PC-9 (cell line): ENCODE data around the gene CD84. TPM values are rescaled to one million over a fixed set of nuclear protein-coding genes. Genes with fewer than 3 reads are reported as not detected.
"Not testable (repeated sequence)": the region's sequence is repeated elsewhere in the genome, so short reads cannot be mapped to it uniquely, and the experiment has no call there.

Experiments
- BruUV-seq: library from RNA; stranded (reverse); fragments of 400-500 nt; replicated peaks from 2 replicates; lab custom pipeline; 2021; lab: Mats Ljungman, UMichigan
- CTCF ChIA-PET: fragments of 300-600 bp; sonication (Branson Sonifier 250); formaldehyde crosslinking; loops from one replicate; lab custom pipeline; 2022; ENCODE audit warnings: antibody characterized with exemption; lab: Charles Lee
- POLR2A ChIA-PET: fragments of 300-600 bp; sonication (Branson Sonifier 250); formaldehyde crosslinking; loops from one replicate; lab custom pipeline; 2022; ENCODE audit warnings: antibody characterized with exemption; ENCODE audit not compliant: unreplicated experiment; lab: Charles Lee
- DNase-seq, 2 experiments: peaks; one replicate each; pipeline versions ENCODE4 v3.0.0 to v3.0.0-alpha.2; 2015 to 2022; ENCODE audit warnings: mixed read lengths in 1 of 2
- H2AFZ ChIP-seq: fragments of 200-600 bp; sonication (generic); 2 replicates; pipeline ENCODE4 v1.8.1; 2017; ENCODE audit warnings: antibody characterized with exemption
- H3F3A ChIP-seq: fragments of 200-600 bp; sonication (generic); 2 replicates; pipeline ENCODE4 v1.8.1; 2017; ENCODE audit warnings: antibody characterized with exemption, mild to moderate bottlenecking, low read depth; ENCODE audit not compliant: insufficient read depth
- H3K27ac ChIP-seq: fragments of 200-600 bp; sonication (generic); 2 replicates; pipeline ENCODE4 v1.6.1; 2016; ENCODE audit warnings: mixed run types
- H3K27me3 ChIP-seq: fragments of 200-600 bp; sonication (generic); 2 replicates; pipeline ENCODE4 v1.6.1; 2016; ENCODE audit warnings: low read depth, mixed run types; ENCODE audit not compliant: insufficient read depth
- H3K36me3 ChIP-seq: fragments of 200-600 bp; sonication (generic); 2 replicates; pipeline ENCODE4 v1.6.1; 2016; ENCODE audit warnings: low read depth, mixed run types
- H3K4me1 ChIP-seq: fragments of 200-600 bp; sonication (generic); replicated peaks from 2 replicates; pipeline ENCODE4 v1.6.1; 2016; ENCODE audit warnings: mixed run types; ENCODE audit not compliant: insufficient read depth
- H3K4me2 ChIP-seq: fragments of 200-600 bp; sonication (generic); 2 replicates; pipeline ENCODE4 v1.6.1; 2017; ENCODE audit warnings: mixed run types
- H3K4me3 ChIP-seq: fragments of 200-600 bp; sonication (generic); 2 replicates; pipeline ENCODE4 v1.6.1; 2016; ENCODE audit warnings: mixed run types
- H3K79me2 ChIP-seq: fragments of 200-600 bp; sonication (generic); 2 replicates; pipeline ENCODE4 v1.6.1; 2017; ENCODE audit warnings: low read depth, mixed run types
- H3K9me2 ChIP-seq: fragments of 200-600 bp; sonication (generic); 2 replicates; pipeline ENCODE4 v1.8.1; 2017; ENCODE audit warnings: mild to moderate bottlenecking; ENCODE audit not compliant: insufficient read depth
- H3K9me3 ChIP-seq: fragments of 200-600 bp; sonication (generic); 2 replicates; pipeline ENCODE4 v1.8.1; 2016; ENCODE audit warnings: low read depth; ENCODE audit not compliant: insufficient read depth
- H4K20me1 ChIP-seq: fragments of 200-600 bp; sonication (generic); 2 replicates; pipeline ENCODE4 v1.8.1; 2017; ENCODE audit not compliant: insufficient read depth
- EZH2 ChIP-seq: fragments of 200-600 bp; sonication (generic); IDR thresholded peaks from 2 replicates; pipeline ENCODE4 v1.8.0; 2017; ENCODE audit warnings: antibody characterized with exemption, low read depth
- intact Hi-C: fragments of 100-400 bp; cut with micrococcal nuclease; formaldehyde crosslinking; loops from one replicate; pipeline ENCODE4 v1.10.0; 2022; ENCODE audit not compliant: unreplicated experiment
- total RNA-seq: library from RNA; stranded (reverse); gene quantifications from 2 replicates; pipeline ENCODE4 v1.2.3, GENCODE V29; 2021
- TF ChIP-seq, protein P1 (sequence below): fragments of 200-600 bp; sonication (generic); conservative IDR thresholded peaks from 2 replicates; pipeline ENCODE4 v1.6.1; 2017; ENCODE audit warnings: mixed run types, antibody characterized with exemption, mild to moderate bottlenecking, moderate library complexity

Gene CD84
- total RNA-seq, 1 experiment from 2014 or later = not detected

DNA sequence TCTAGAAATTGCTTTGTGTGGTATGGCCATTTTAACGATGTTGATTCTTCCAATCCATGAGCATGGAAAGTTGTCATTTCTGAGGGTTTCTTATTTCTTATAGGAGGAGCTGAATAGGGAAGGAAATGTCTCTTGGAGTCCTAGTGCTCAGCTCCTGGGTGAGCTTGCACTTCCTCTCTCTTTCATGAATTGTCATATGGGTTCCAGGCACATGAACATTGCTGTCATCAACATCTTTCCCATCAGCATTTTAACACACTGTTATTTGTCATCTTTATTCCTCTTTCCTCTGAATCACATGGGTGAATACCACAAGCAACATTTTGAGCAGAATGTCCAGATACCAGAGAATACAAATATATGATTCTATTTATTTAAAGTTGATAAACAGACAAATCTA lies 79.7 kb downstream of the CD84 start:
- no peaks in the 10 kb centered on the region for H3K4me1 ChIP-seq
- intact Hi-C loops = no loop called here
- H4K20me1 ChIP-seq = no peaks in the 10 kb centered on the region
- TF ChIP-seq, protein P1, sequence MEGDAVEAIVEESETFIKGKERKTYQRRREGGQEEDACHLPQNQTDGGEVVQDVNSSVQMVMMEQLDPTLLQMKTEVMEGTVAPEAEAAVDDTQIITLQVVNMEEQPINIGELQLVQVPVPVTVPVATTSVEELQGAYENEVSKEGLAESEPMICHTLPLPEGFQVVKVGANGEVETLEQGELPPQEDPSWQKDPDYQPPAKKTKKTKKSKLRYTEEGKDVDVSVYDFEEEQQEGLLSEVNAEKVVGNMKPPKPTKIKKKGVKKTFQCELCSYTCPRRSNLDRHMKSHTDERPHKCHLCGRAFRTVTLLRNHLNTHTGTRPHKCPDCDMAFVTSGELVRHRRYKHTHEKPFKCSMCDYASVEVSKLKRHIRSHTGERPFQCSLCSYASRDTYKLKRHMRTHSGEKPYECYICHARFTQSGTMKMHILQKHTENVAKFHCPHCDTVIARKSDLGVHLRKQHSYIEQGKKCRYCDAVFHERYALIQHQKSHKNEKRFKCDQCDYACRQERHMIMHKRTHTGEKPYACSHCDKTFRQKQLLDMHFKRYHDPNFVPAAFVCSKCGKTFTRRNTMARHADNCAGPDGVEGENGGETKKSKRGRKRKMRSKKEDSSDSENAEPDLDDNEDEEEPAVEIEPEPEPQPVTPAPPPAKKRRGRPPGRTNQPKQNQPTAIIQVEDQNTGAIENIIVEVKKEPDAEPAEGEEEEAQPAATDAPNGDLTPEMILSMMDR = no peak
- TF ChIP-seq EZH2 = no peak
- ChIA-PET CTCF (no interaction called here), POLR2A (no interaction called here)
- no peak for DNase-seq
- H3K9me3 ChIP-seq = no peaks in the 10 kb centered on the region; the same call in 1 of the 2 replicates
- H2AFZ ChIP-seq = no peak overlapping the region
- H3K4me2 ChIP-seq = no peak overlapping the region
- no peaks in the 10 kb centered on the region for H3K9me2 ChIP-seq
- H3K4me3 ChIP-seq = no peak overlapping the region
- no TSS peak for BruUV-seq
- no peaks in the 10 kb centered on the region for H3K36me3 ChIP-seq
- H3K27ac ChIP-seq = no peak overlapping the region
- no peaks in the 10 kb centered on the region for H3K79me2 ChIP-seq
- H3K27me3 ChIP-seq = no peaks in the 10 kb centered on the region; the same call in 1 of the 2 replicates
- no peaks in the 10 kb centered on the region for H3F3A ChIP-seq

DNA sequence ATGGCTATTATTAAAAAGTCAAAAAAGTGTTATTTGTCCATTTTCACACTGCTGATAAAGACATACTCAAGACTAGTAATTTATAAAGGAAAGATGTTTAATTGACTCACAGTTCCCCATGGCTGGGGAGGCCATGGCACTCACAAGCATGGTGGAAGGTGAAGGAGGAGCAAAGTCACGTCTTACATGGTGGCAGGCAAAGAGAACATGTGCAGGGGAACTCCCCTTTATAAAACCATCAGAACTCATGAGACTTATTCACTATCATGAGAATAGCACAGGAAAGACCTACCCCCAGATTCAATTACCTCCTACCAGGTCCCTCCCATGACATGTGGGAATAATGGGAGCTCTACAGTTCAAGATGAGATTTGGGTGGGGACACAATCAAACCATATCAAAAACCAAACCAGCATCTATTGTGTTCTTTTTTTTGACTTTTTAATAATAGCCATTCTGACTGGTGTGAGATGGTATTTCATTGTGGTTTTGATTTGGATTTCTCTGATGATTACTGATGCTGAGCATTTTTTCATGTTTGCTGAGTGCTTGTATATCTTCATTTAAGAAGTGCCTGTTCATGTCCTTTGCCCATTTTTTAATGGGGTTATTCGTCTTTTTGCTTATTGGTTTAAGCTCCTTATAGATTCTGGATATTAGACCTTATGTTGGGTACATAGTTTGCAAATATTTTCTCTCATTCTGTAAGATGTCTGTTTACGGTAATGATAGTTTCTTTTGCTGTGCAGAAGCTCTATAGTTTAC lies 80.8 kb downstream of the CD84 start:
- H4K20me1 ChIP-seq, H3F3A ChIP-seq, DNase-seq, H3K36me3 ChIP-seq, H3K27me3 ChIP-seq, CTCF ChIA-PET, POLR2A ChIA-PET, H3K9me2 ChIP-seq, intact Hi-C loops, H2AFZ ChIP-seq, H3K4me1 ChIP-seq, H3K9me3 ChIP-seq, H3K4me2 ChIP-seq, H3K27ac ChIP-seq, BruUV-seq, H3K79me2 ChIP-seq, H3K4me3 ChIP-seq: not testable (repeated sequence)

DNA sequence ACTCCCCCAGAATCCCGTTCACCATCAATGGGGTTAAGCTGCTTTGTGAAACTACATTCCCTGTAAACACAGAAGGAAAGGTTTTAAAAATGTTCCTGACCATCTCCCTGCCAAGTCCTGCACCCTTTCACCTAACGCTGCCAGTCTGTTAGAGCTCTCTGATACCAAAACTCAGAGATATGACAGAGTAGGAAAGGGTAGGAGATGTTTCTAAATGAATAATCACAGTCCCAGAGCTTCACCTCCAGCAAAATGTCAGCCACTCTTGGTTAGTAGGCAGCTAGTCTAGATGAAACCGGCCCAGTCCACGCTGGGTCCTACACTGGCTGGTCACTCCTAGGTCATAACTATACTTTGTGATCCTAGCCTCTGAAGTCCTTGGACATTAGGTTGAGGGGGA lies 83.0 kb downstream of the CD84 start:
- Histone ChIP-seq H3K4me1 (no peaks in the 10 kb centered on the region), H3K4me2 (no peak overlapping the region), H2AFZ (no peak overlapping the region), H3K9me2 (no peaks in the 10 kb centered on the region), H3K27me3 (no peaks in the 10 kb centered on the region), H3K9me3 (no peaks in the 10 kb centered on the region; the same call in 1 of the 2 replicates), H3K27ac (no peak overlapping the region), H3K4me3 (no peak overlapping the region), H4K20me1 (no peaks in the 10 kb centered on the region), H3F3A (no peaks in the 10 kb centered on the region), H3K79me2 (no peaks in the 10 kb centered on the region), H3K36me3 (no peaks in the 10 kb centered on the region)
- no TSS peak for BruUV-seq
- TF ChIP-seq, protein P1 = no peak
- no peak for TF ChIP-seq EZH2
- no peak for DNase-seq
- intact Hi-C loops = no loop called here
- POLR2A ChIA-PET = no interaction called here
- CTCF ChIA-PET = no interaction called here

DNA sequence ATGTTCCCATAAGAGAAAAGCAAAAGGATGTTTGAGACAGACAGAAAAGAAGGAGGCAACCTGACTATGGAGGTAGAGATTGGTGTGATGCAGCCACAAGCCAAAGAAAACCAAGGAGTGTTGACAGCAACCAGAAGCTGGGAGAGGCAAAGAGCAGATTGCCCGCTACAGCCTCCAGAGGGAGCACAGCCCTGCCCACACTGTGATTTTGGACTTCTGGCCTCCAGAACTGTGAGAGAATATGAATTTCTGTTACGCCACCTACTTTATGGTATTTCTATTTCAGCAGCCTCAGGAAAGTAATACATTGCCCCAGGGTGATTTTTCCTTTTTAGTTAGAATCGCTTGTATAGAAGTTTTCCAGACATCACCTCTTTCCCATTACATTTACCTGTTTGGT lies 84.7 kb downstream of the CD84 start:
- no peak overlapping the region for H2AFZ ChIP-seq
- H3K4me1 ChIP-seq = no peaks in the 10 kb centered on the region
- intact Hi-C loops = no loop called here
- DNase-seq = no peak
- H3K9me3 ChIP-seq = no peaks in the 10 kb centered on the region
- no peaks in the 10 kb centered on the region for H3K9me2 ChIP-seq
- H4K20me1 ChIP-seq = no peaks in the 10 kb centered on the region
- TF ChIP-seq, protein P1 = no peak; the same call in 1 of the 2 replicates
- TF ChIP-seq EZH2 = no peak
- peaks cover 3% of the 10 kb centered on the region; the same call in 1 of the 2 replicates for H3K27me3 ChIP-seq
- POLR2A ChIA-PET = no interaction called here
- H3K27ac ChIP-seq = no peak overlapping the region
- H3K4me3 ChIP-seq = no peak overlapping the region
- H3K36me3 ChIP-seq = no peaks in the 10 kb centered on the region
- CTCF ChIA-PET = no interaction called here
- H3F3A ChIP-seq = no peaks in the 10 kb centered on the region
- no peak overlapping the region for H3K4me2 ChIP-seq
- no TSS peak for BruUV-seq
- no peaks in the 10 kb centered on the region for H3K79me2 ChIP-seq
